Left ventricle myocardium superior (tissue), 1 donor: Measurements from ENCODE around the gene GAGE12H. TPM values are rescaled to one million over a fixed set of nuclear protein-coding genes. Genes with fewer than 3 reads are reported as not detected.
"Not testable (repeated sequence)": the region's sequence is repeated elsewhere in the genome, so short reads cannot be mapped to it uniquely, and the experiment has no call there.

Experiments used
- ATAC-seq: fragments of 200-7000 bp; cut with Tn5 transposase; one replicate; pipeline ENCODE4 v1.9.1; 2020; ENCODE audit warnings: mild to moderate bottlenecking, moderate library complexity
- DNase-seq: peaks from one replicate; pipeline ENCODE4 v3.0.0-alpha.2; 2020
- intact Hi-C: fragments of 100-400 bp; cut with micrococcal nuclease; formaldehyde crosslinking; loops from one replicate; pipeline ENCODE4 v1.11.0; 2022
- long read RNA-seq: library from polyadenylated mRNA; unstranded; transcript quantifications from one replicate; pipeline ENCODE4 v2.0.0, GENCODE V29; 2021
- total RNA-seq: library from RNA; stranded (reverse); fragmentation: NEBNext Ultra II Directional; extraction: Animal tissue kit (Norgen Biotek cat#: 25700); gene quantifications from one replicate; pipeline ENCODE4 v1.2.1, GENCODE V29; 2021
- donor health status: DM: no; HTN: yes; CAD: no; lungs with severe emphysema.

Gene GAGE12H
- not detected for total RNA-seq
- long read RNA-seq: 0 reads

- ATAC-seq, intact Hi-C loops: not testable (repeated sequence)
Observed at GRCh38 chrX:49579649-49580048, at the start of gene GAGE12H. Gene GAGE12H, plus strand, starts transcription at chrX:49579949. Its CDS starts 1,155 bp downstream, at chrX:49581104.

GRCh38 chrX:49531877-49532276 lies 47.9 kb upstream of the GAGE12H start, which contains the start of gene GAGE12C:
Gene GAGE12C, plus strand, starts transcription at chrX:49532177. Its CDS starts 1,155 bp downstream, at chrX:49533332.
- ATAC-seq, intact Hi-C loops, DNase-seq: not testable (repeated sequence)

More at GRCh38 chrX:49579649-49580048, at the start of gene GAGE12H:
- DNase-seq: not testable (repeated sequence)

GRCh38 chrX:49541433-49541832 lies 38.3 kb upstream of the GAGE12H start, which contains the start of gene GAGE12D:
Gene GAGE12D, plus strand, starts transcription at chrX:49541733. Its CDS starts 1,155 bp downstream, at chrX:49542888.
- intact Hi-C loops, ATAC-seq, DNase-seq: not testable (repeated sequence)

GRCh38 chrX:49550989-49551388 lies 28.8 kb upstream of the GAGE12H start, which contains the start of gene GAGE12E:
Gene GAGE12E, plus strand, starts transcription at chrX:49551289. Its CDS starts 1,155 bp downstream, at chrX:49552444.
- ATAC-seq, DNase-seq, intact Hi-C loops: not testable (repeated sequence)

GRCh38 chrX:49560542-49560941 lies 19.2 kb upstream of the GAGE12H start, which contains the start of gene GAGE12F:
Gene GAGE12F, plus strand, starts transcription at chrX:49560842. Its CDS starts 1,155 bp downstream, at chrX:49561997.
- intact Hi-C loops, DNase-seq, ATAC-seq: not testable (repeated sequence)

- intact Hi-C loops, ATAC-seq: not testable (repeated sequence)
- peak; percentile 13 for DNase-seq
Observed at GRCh38 chrX:49568728-49569127, 11.0 kb upstream of the GAGE12H start.

- intact Hi-C loops, ATAC-seq, DNase-seq: not testable (repeated sequence)
Observed at GRCh38 chrX:49569152-49569551, 10.6 kb upstream of the GAGE12H start.

- intact Hi-C loops, DNase-seq, ATAC-seq: not testable (repeated sequence)
Observed at GRCh38 chrX:49570100-49570499, 9.6 kb upstream of the GAGE12H start, which contains the start of gene GAGE12G. Gene GAGE12G, plus strand, starts transcription at chrX:49570400. Its CDS starts 1,155 bp downstream, at chrX:49571555.

- ATAC-seq, DNase-seq, intact Hi-C loops: not testable (repeated sequence)
Observed at GRCh38 chrX:49589196-49589595, 9.4 kb downstream of the GAGE12H start, which contains the start of gene GAGE2A. Gene GAGE2A, plus strand, starts transcription at chrX:49589496. Its CDS starts 1,155 bp downstream, at chrX:49590651.

GRCh38 chrX:49589769-49590478 lies 10.2 kb downstream of the GAGE12H start:
- ATAC-seq, intact Hi-C loops: not testable (repeated sequence)
- peak; percentile 20 for DNase-seq

GRCh38 chrX:49590488-49590887 lies 10.7 kb downstream of the GAGE12H start:
- ATAC-seq, DNase-seq, intact Hi-C loops: not testable (repeated sequence)

GRCh38 chrX:49598720-49599119 lies 19.0 kb downstream of the GAGE12H start, which contains the start of gene GAGE1:
Gene GAGE1, plus strand, starts transcription at chrX:49599020. Its CDS starts 1,155 bp downstream, at chrX:49600175.
- intact Hi-C loops, DNase-seq: not testable (repeated sequence)

GRCh38 chrX:49610718-49611310 lies 31.1 kb downstream of the GAGE12H start:
- ATAC-seq (no peak), DNase-seq (no peak)
- intact Hi-C loops: no loop called here

More at GRCh38 chrX:49598720-49599119, 19.0 kb downstream of the GAGE12H start, which contains the start of gene GAGE1:
- ATAC-seq: not testable (repeated sequence)

- no peak for ATAC-seq
- DNase-seq: no peak
- intact Hi-C loops: no loop called here
Observed at GRCh38 chrX:49618574-49618973, 38.8 kb downstream of the GAGE12H start.

- ATAC-seq (peak; percentile 50), DNase-seq (no peak)
- intact Hi-C loops: no loop called here
Observed at GRCh38 chrX:49627086-49627777, 47.5 kb downstream of the GAGE12H start.
